Immature natural killer cell (primary cell): ENCODE results near the gene PRR22. TPM values are rescaled to one million over a fixed set of nuclear protein-coding genes. Genes with fewer than 3 reads are reported as not detected.
"Not testable (repeated sequence)": the region's sequence is repeated elsewhere in the genome, so short reads cannot be mapped to it uniquely, and the experiment has no call there.

Experiments used
- DNase-seq, 3 donors: peaks; one replicate each; pipeline ENCODE4 v3.0.0; 2022; ENCODE audit warnings: mixed read lengths in 1 of 3
- H3K27ac Mint-ChIP-seq, 6 donors: one replicate each; pipeline ENCODE4 v1.8.0; 2020; ENCODE audit warnings: mixed read lengths in 6 of 6, mild to moderate bottlenecking in 5 of 6, inconsistent platforms in 4 of 6, moderate library complexity in 3 of 6
- H3K27me3 Mint-ChIP-seq, 3 donors: one replicate each; pipeline ENCODE4 v1.8.0; 2020 to 2021; ENCODE audit warnings: low read depth in 3 of 3, mild to moderate bottlenecking in 3 of 3, mixed read lengths in 3 of 3, moderate library complexity in 3 of 3, inconsistent platforms in 1 of 3
- H3K36me3 Mint-ChIP-seq, 3 donors: one replicate each; pipeline ENCODE4 v1.8.0; 2020; ENCODE audit warnings: mixed read lengths in 3 of 3, inconsistent platforms in 2 of 3, mild to moderate bottlenecking in 2 of 3
- H3K4me1 Mint-ChIP-seq, 2 donors: one replicate each; pipeline ENCODE4 v1.8.0; 2020; ENCODE audit warnings: inconsistent platforms in 2 of 2, mild to moderate bottlenecking in 2 of 2, mixed read lengths in 2 of 2, moderate library complexity in 1 of 2
- H3K4me3 Mint-ChIP-seq, 5 donors: one replicate each; pipeline ENCODE4 v1.8.0; 2020; ENCODE audit warnings: mild to moderate bottlenecking in 5 of 5, mixed read lengths in 5 of 5, inconsistent platforms in 3 of 5, moderate library complexity in 3 of 5
- H3K9me3 Mint-ChIP-seq, 6 donors: one replicate each; pipeline ENCODE4 v1.8.0; 2020; ENCODE audit warnings: mild to moderate bottlenecking in 6 of 6, mixed read lengths in 6 of 6, inconsistent platforms in 4 of 6, moderate library complexity in 3 of 6
- polyA plus RNA-seq, 3 donors: library from polyadenylated mRNA; unstranded; fragments of 300-500 nt; fragmentation: Illumina TruSeq; gene quantifications; one replicate each; pipeline ENCODE4 v1.2.3, GENCODE V29; 2021

PRR22 gene
- polyA plus RNA-seq, 3 donors from 2014 or later, result not detected

GRCh38 chr19:5742051-5742450, 42.5 kb downstream of the PRR22 start:
- Mint-ChIP-seq H3K4me3 (no peak overlapping the region), H3K27ac (no peak overlapping the region), H3K4me1 (no peaks in the 10 kb centered on the region), H3K27me3 (peaks cover 2 to 7% (median 6%) of the 10 kb centered on the region in 3 donors), H3K36me3 (no peaks in the 10 kb centered on the region), H3K9me3 (no peaks in the 10 kb centered on the region)
- no peak for DNase-seq

DNA sequence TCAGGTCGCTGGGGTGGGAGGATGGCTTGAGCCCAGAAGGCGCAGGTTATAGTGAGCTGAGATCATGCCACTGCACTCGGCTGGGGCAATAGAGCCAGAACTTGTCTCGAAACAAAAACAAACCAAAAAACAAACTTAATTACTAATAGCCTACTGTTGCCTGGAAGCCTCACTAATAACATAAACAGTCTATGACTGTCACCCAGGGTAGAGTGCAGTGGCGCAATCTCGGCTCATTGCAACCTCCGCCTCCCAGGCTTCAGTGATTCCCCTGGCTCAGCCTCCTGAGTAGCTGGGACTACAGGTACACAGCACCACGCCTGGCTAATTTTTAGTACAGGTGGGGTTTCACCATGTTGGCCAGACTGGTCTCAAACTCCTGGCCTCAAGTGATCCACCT, 46.1 kb downstream of the PRR22 start:
- H3K4me1 Mint-ChIP-seq, result no peaks in the 10 kb centered on the region
- DNase-seq, result no peak
- no peaks in the 10 kb centered on the region for H3K36me3 Mint-ChIP-seq
- H3K4me3 Mint-ChIP-seq, result no peak overlapping the region
- H3K9me3 Mint-ChIP-seq, result no peaks in the 10 kb centered on the region
- peaks cover 0 to 2% (median 2%) of the 10 kb centered on the region in 3 donors for H3K27me3 Mint-ChIP-seq
- H3K27ac Mint-ChIP-seq, result no peak overlapping the region

DNA sequence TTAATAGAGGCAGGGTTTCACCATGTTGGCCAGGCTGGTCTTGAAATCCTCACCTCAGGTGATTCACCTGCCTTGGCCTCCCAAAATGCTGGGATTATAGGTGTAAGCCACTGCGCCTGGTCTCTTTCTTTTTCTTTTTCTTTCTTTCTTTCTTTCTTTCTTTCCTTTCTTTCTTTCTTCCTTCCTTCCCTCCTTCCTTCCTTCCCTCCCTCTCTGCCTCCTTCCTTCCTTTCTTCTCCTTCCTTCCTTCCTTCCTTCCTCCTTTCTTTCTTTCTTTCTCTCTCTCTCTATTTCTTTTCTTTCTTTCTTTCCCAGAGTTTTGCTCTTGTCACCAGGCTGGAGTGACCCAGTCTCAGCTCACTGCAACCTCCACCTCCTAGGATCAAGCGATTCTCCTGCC, 51.4 kb downstream of the PRR22 start:
- H3K27me3 Mint-ChIP-seq, H3K9me3 Mint-ChIP-seq, DNase-seq, H3K4me1 Mint-ChIP-seq, H3K4me3 Mint-ChIP-seq, H3K36me3 Mint-ChIP-seq, H3K27ac Mint-ChIP-seq: not testable (repeated sequence)

Other genes starting within 250 kb of the PRR22 start
- gene TINCR, start 216.8 kb downstream of the PRR22 start, polyA plus RNA-seq, result under 1 TPM in 1 of 3 donors, not detected in 2; 0.06 TPM
- 10 to 100 TPM; 12.8 to 43.4 (median 19.6) TPM for gene SAFB2, start 162.0 kb downstream of the PRR22 start, polyA plus RNA-seq
- 100 to 1,000 TPM in 1 of 3 donors, 10 to 100 TPM in 1, 1 to 10 TPM in 1; 6.4 to 103 (median 29.6) TPM for gene SAFB, start 161.7 kb downstream of the PRR22 start, polyA plus RNA-seq
- gene MICOS13, start 104.2 kb downstream of the PRR22 start, polyA plus RNA-seq, result 100 to 1,000 TPM in 1 of 3 donors, 10 to 100 TPM in 2; 85.1 to 134 (median 98.2) TPM
- gene HSD11B1L, start 103.7 kb downstream of the PRR22 start, polyA plus RNA-seq, result 1 to 10 TPM; 2.0 to 3.1 (median 2.5) TPM
- 1,000 to 10,000 TPM in 1 of 3 donors, 100 to 1,000 TPM in 2; 550 to 1,524 (median 935) TPM for gene RPL36, start 94.5 kb downstream of the PRR22 start, polyA plus RNA-seq
- 10 to 100 TPM in 2 of 3 donors, 1 to 10 TPM in 1; 8.4 to 24.2 (median 11.3) TPM for gene LONP1, start 64.6 kb downstream of the PRR22 start, polyA plus RNA-seq
- gene CATSPERD, start 64.1 kb downstream of the PRR22 start, polyA plus RNA-seq, result not detected
- 10 to 100 TPM; 21.2 to 42.5 (median 33.4) TPM for gene DUS3L, start 6.4 kb upstream of the PRR22 start, polyA plus RNA-seq
- under 1 TPM in 1 of 3 donors, not detected in 2; 0.56 TPM for gene NRTN, start 20.3 kb upstream of the PRR22 start, polyA plus RNA-seq
- not detected for gene FUT6, start 55.0 kb upstream of the PRR22 start, polyA plus RNA-seq
- gene FUT3, start 66.7 kb upstream of the PRR22 start, polyA plus RNA-seq, result not detected
- not detected for gene FUT5, start 85.8 kb upstream of the PRR22 start, polyA plus RNA-seq
- gene NDUFA11, start 119.0 kb upstream of the PRR22 start, polyA plus RNA-seq, result 100 to 1,000 TPM; 329 to 666 (median 378) TPM
- gene VMAC, start 120.1 kb upstream of the PRR22 start, polyA plus RNA-seq, result 1 to 10 TPM; 2.2 to 6.5 (median 5.2) TPM
- gene CAPS, start 129.5 kb upstream of the PRR22 start, polyA plus RNA-seq, result 1 to 10 TPM in 2 of 3 donors, under 1 TPM in 1; 0.32 to 4.1 (median 2.2) TPM
- 10 to 100 TPM in 1 of 3 donors, 1 to 10 TPM in 2; 3.2 to 14.5 (median 4.4) TPM for gene RANBP3, start 193.4 kb upstream of the PRR22 start, polyA plus RNA-seq